Astrocyte (in vitro differentiated cells and primary cell): ENCODE results near the gene KLF18. TPM values are rescaled to one million over a fixed set of nuclear protein-coding genes. Genes with fewer than 3 reads are reported as not detected.
A peak's percentile ranks its signal among the peaks of the same experiment; 100 is the strongest.

Experiments
- DNase-seq: peaks from one replicate; pipeline ENCODE4 v3.0.0-alpha.2; 2010; ENCODE audit warnings: low read depth
- FAIRE-seq: peaks from 2 replicates; lab custom pipeline; 2011; peaks lifted over from hg19 to GRCh38; lab: Jason Lieb, UNC
- H2AFZ ChIP-seq: 2 replicates; pipeline ENCODE4 v1.6.0; 2012; ENCODE audit warnings: low read depth, low read length, inconsistent platforms
- H3K27ac ChIP-seq: 2 replicates; pipeline ENCODE4 v1.5.1; 2011; ENCODE audit warnings: low read depth, low read length, inconsistent platforms
- H3K27me3 ChIP-seq: 2 replicates; pipeline ENCODE4 v1.6.0; 2011; ENCODE audit warnings: low read length, inconsistent platforms; ENCODE audit not compliant: insufficient read depth
- H3K36me3 ChIP-seq: 2 replicates; pipeline ENCODE4 v1.5.1; 2011; ENCODE audit warnings: low read length, inconsistent platforms; ENCODE audit not compliant: insufficient read depth
- H3K4me1 ChIP-seq: 2 replicates; pipeline ENCODE4 v1.5.1; 2011; ENCODE audit warnings: low read length, inconsistent platforms; ENCODE audit not compliant: insufficient read depth
- H3K4me2 ChIP-seq: 2 replicates; pipeline ENCODE4 v1.6.0; 2012; ENCODE audit warnings: low read length, inconsistent platforms
- H3K4me3 ChIP-seq: 2 replicates; pipeline ENCODE4 v1.5.1; 2011; ENCODE audit warnings: low read depth, mild to moderate bottlenecking, low read length, inconsistent platforms; ENCODE audit not compliant: insufficient read depth
- H3K79me2 ChIP-seq: 2 replicates; pipeline ENCODE4 v1.6.0; 2012; ENCODE audit warnings: mild to moderate bottlenecking, low read length, inconsistent platforms; ENCODE audit not compliant: insufficient read depth
- H3K9ac ChIP-seq: 2 replicates; pipeline ENCODE4 v1.6.0; 2012; ENCODE audit warnings: mild to moderate bottlenecking, low read length, inconsistent platforms
- H3K9me3 ChIP-seq: 2 replicates; pipeline ENCODE4 v1.5.1; 2012; ENCODE audit warnings: low read depth, mild to moderate bottlenecking, low read length, inconsistent platforms; ENCODE audit not compliant: insufficient read depth
- H4K20me1 ChIP-seq: 2 replicates; pipeline ENCODE4 v1.6.0; 2012; ENCODE audit warnings: low read length, inconsistent platforms; ENCODE audit not compliant: insufficient read depth
- H3K27ac Mint-ChIP-seq: one replicate; pipeline ENCODE4 v1.8.0; 2021; ENCODE audit warnings: mild to moderate bottlenecking, mixed read lengths; ENCODE audit not compliant: unreplicated experiment
- H3K27me3 Mint-ChIP-seq: one replicate; pipeline ENCODE4 v1.8.0; 2021; ENCODE audit warnings: low read depth, mixed read lengths; ENCODE audit not compliant: unreplicated experiment
- H3K36me3 Mint-ChIP-seq: one replicate; pipeline ENCODE4 v1.8.0; 2021; ENCODE audit warnings: low read depth, mixed read lengths; ENCODE audit not compliant: unreplicated experiment
- H3K4me1 Mint-ChIP-seq: one replicate; pipeline ENCODE4 v1.8.0; 2021; ENCODE audit warnings: low read depth, mixed read lengths; ENCODE audit not compliant: unreplicated experiment
- H3K4me3 Mint-ChIP-seq: one replicate; pipeline ENCODE4 v1.8.0; 2021; ENCODE audit warnings: mild to moderate bottlenecking, moderate library complexity, mixed read lengths; ENCODE audit not compliant: unreplicated experiment
- H3K9me3 Mint-ChIP-seq: one replicate; pipeline ENCODE4 v1.8.0; 2021; ENCODE audit warnings: mild to moderate bottlenecking, mixed read lengths; ENCODE audit not compliant: unreplicated experiment
- CTCF ChIP-seq: IDR thresholded peaks from 2 replicates; pipeline ENCODE4 v1.5.1; 2011; ENCODE audit warnings: low read depth, mild to moderate bottlenecking, inconsistent platforms, low read length, moderate library complexity; ENCODE audit not compliant: insufficient read depth
- EZH2 ChIP-seq: IDR thresholded peaks from 2 replicates; pipeline ENCODE4 v1.6.1; 2012; ENCODE audit warnings: mild to moderate bottlenecking, low read length, inconsistent platforms; ENCODE audit not compliant: insufficient read depth
- total RNA-seq: library from RNA; stranded (reverse); gene quantifications from 2 replicates; pipeline ENCODE4 v1.2.1, GENCODE V29; 2021

Gene KLF18
- total RNA-seq, 1 donor from 2014 or later: not detected

- Mint-ChIP-seq H3K27ac (no peak overlapping the region), H3K4me3 (no peak overlapping the region), H3K4me1 (no peaks in the 10 kb centered on the region), H3K36me3 (peaks cover 2% of the 10 kb centered on the region), H3K27me3 (peaks cover 9% of the 10 kb centered on the region), H3K9me3 (peaks cover 15% of the 10 kb centered on the region)
- no peak overlapping the region for H3K4me2 ChIP-seq
- no peaks in the 10 kb centered on the region for H3K27me3 ChIP-seq
- FAIRE-seq (no peak), DNase-seq (no peak)
- H3K36me3 ChIP-seq: no peaks in the 10 kb centered on the region
- no peak overlapping the region for H3K9ac ChIP-seq
- H3K27ac ChIP-seq: no peak overlapping the region
- H4K20me1 ChIP-seq: no peaks in the 10 kb centered on the region
- no peak overlapping the region for H3K4me3 ChIP-seq
- H2AFZ ChIP-seq: no peak overlapping the region
- no peaks in the 10 kb centered on the region for H3K4me1 ChIP-seq
- H3K9me3 ChIP-seq: no peaks in the 10 kb centered on the region
- H3K79me2 ChIP-seq: no peaks in the 10 kb centered on the region
- TF ChIP-seq EZH2 (no peak), CTCF (no peak)
Measured at GRCh38 chr1:44100183-44100868, 41.1 kb downstream of the KLF18 start.

- DNase-seq (no peak), FAIRE-seq (peak; percentile 23)
- Histone ChIP-seq H3K4me3 (no peak overlapping the region), H2AFZ (no peak overlapping the region), H3K36me3 (no peaks in the 10 kb centered on the region), H3K9me3 (no peaks in the 10 kb centered on the region), H3K27me3 (peaks cover 3% of the 10 kb centered on the region), H4K20me1 (no peaks in the 10 kb centered on the region), H3K4me1 (peaks cover 3% of the 10 kb centered on the region), H3K27ac (no peak overlapping the region), H3K9ac (no peak overlapping the region), H3K79me2 (no peaks in the 10 kb centered on the region), H3K4me2 (no peak overlapping the region)
- Mint-ChIP-seq H3K4me1 (peaks cover 13% of the 10 kb centered on the region), H3K4me3 (no peak overlapping the region), H3K27me3 (no peaks in the 10 kb centered on the region), H3K27ac (no peak overlapping the region), H3K9me3 (peaks cover 14% of the 10 kb centered on the region), H3K36me3 (no peaks in the 10 kb centered on the region)
- no peak for TF ChIP-seq EZH2
- no peak for TF ChIP-seq CTCF
Measured at GRCh38 chr1:44094047-44094446, 47.4 kb downstream of the KLF18 start.
